NCI-H1436 treated with DMSO at 0.1 percent for 48 hours (cell line): Measurements from ENCODE around the gene PTPN5.
"Not testable (repeated sequence)": the region's sequence is repeated elsewhere in the genome, so short reads cannot be mapped to it uniquely, and the experiment has no call there.

Experiments
- DNase-seq: peaks from one replicate; lab custom pipeline; 2025; lab: John Stamatoyannopoulos, UW

The PTPN5 gene

DNA sequence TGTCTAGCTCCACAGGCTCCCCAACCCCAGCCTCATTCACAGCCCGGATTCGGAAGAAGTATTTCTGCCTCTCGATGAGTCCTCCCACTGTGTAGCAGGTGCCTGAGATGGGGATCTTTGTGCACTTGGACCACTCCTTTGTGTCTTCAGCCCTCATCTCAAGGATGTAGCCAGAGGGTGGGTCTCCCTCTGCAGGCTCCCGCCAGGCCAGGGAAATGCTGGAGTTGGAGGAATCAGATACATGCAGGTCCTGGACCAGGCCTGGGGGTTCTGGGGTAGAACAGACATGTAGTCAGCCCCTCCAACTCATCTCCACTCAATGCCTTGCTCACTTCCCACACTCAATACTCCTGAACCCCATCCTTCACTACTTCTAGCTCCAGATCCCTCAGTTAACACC is 82.2 kb downstream of the PTPN5 start:
- DNase-seq: no peak

DNA sequence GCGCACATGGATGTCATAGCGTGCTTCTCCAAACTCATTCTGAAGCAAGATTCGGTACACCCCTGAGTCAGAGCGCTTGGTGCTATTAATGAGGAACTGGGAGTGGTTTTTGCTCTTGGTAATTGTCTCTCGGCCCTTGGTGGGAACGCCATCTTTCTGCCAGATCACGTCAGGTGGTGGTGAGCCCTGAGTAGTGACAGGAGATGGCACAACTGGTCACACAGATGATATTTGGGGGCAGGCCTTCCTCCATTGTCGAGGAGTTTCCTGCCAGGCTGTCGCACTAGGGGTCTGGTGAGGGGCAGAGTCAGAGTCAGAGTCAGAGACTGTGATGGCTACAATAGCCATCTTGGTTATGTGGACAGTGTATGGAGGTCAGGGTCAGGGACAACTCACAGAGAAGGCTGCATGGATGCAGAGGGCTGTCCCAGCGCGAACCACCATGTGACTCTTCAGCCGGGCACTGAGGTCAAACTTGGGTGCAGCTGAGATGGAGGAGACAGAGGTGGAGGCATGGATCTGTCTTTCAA is 83.7 kb downstream of the PTPN5 start:
- no peak for DNase-seq

DNA sequence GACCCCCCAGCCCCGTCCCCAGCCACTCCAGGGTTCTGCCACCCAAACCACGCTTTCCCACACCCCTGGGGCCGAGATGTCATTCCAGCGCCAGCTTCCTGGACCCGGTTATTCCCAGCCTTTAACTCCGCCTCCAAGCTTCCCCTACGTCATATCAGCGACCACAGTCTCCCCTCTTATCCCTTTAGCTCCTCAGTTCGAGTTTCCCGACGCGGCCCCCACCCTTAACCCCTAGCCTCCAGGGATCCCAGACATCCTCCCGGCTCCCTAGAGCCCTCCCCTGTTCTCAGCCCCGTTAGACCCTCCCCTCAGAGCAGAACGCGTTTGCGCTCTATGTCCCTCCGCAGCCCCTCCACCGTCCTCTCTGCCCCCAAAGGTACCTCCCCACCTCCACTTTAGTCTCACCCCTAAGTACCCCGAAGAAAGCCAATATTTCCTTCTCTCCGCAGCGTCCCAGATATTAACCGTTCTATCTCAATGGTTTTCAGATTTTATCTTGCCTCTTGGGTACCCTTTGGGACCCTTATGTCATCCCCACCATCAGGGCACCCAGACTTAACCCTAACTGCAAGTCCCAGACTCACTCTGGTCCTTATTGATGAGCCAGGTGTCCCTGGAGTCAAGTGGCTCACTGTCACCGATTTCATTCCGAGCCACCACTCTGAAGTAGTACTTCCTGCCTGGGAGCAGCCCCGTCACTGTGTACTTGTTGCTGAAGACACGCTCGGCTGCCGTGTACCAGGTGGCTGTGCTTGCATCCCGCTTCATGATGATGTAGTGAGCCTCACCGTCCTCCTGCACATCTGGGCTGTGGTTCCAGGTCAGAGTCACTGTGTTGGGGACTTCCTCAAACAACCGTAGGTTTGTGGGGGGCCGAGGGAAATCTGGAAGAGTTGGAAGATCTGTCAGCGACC is 85.0 kb downstream of the PTPN5 start:
- DNase-seq: no peak

DNA sequence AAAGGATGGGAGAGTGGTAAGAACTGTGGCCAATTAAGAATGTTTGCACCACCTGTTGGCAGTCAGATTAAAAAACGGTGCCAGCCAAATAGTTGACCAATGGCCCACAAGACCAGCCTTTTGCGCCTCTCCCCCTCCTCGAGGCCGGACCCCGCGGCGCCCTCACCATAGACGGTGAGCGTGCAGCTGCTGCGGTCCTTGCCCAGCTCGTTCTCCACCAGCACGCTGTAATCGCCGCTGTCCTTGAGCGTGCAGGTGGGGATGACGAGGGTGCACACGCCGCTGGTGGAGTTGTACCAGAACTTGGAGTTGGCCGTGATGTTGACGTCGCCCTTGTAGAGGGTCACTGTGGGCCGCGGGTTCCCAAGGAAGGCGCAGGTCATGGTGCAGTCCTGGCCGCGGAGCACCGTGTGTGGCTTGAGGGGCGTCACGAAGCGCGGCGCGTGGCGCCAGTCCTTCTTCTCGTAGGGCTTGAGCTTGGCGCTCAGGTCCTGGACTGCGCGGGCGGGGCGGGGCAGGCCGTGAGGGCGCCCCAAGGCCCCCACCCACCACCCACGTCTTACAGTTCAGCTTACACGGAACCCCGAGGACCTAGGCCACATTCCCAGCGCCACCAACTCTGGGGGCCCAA is 85.8 kb downstream of the PTPN5 start:
- no peak for DNase-seq

DNA sequence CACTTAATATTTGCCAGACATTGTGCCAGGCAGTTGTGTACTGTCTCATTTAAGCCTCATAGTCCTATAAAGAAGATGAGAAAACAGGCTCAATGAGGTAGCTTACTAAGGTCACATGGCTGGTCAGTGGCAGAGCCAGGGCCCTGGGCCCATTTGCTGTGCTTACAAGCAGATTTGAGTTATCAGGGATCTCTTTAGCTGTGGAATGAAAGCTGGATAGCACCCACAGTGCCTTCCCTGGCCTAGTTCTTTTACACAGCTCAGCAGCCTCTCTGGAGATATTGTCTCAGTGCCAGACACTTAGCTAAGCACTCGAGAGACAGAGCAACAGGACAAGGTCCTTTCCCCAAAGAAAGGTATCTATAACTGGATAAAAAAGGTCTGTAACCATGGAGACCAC is 86.9 kb downstream of the PTPN5 start:
- DNase-seq: no peak

DNA sequence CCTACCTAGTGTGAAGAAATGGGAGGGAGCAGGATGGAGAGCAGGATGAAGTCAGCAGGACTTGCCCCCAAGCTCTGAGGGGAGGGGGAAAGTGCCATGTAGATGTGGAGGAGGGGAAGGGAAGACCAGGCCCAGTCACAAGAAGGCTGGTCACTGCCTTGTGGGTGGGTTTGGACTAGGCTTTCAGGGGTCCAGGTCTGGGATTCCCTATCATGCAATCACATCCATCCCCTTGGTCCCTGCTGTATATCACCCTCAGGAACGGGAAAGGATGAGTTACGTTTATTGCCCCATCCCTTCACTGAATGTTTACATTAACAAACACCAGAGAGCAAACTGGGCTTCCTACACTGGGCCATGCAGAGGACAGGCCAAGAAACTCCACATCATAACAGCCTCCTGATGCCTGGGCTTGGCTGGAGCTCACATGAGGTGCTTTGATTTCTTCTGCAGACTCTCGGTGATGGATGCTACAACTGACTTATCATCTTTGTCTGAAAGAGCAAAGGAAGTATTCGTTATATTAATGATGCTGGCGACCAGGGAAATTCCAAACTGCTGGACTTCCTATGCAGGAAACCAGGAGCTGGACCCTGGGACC is 87.5 kb downstream of the PTPN5 start:
- DNase-seq: no peak

DNA sequence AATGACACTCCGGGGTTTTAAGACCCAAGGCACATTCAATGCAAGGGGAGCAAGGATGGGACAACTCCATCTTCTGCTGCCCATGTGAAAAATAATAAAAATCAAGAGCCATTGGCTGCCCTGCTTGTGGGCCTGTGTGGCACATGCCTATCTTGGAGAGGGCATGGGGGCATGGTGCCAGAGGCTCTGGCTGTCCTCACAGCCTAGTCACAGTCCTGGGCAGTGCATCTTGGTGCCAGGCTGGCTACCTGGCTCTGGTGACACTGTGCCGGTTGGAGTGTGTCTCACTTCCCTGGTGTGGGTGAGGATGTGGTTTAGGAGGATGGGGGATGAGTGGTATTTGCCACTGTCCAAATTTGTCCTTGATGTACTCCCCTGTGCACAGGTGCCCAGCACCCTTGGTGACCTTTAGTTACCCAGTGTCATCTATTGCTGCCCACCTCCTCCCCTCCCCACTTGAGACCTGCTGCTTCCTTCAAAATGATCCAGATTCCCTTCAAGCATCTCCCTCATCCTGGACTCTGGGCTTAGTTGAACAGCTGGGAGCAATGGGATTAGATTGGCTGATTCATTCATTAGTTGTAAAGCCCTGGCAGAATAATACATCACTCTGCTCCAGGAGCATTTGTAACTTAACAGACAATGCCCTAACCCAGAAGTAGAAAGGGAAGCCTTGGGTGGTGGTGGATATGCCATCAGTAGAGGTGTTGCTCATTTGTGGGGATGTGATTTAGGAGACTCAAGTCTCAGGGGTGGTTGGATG is 88.4 kb downstream of the PTPN5 start:
- DNase-seq: no peak

DNA sequence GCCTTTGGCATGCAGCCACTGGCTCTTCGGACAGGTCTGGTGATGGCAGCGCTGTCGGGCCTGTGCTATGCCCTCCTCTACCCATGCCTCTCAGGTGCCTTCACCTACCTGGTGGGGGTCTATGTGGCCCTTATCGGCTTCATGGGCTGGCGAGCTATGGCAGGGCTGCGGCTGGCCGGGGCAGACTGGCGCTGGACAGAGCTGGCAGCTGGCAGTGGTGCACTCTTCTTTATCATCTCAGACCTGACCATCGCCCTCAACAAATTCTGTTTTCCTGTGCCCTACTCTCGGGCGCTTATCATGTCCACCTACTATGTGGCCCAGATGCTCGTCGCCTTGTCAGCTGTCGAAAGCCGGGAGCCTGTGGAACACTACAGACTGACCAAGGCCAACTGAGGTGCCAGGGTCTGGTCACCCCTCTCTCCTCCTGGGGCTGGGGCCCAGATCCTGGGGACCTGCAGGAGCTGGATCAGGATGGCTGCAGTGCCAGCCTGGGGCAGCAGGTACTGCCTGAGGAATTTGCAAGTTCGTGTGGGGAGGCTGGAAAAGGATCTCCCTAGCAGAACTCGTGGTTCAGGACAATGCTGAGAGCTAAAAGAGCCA is 89.9 kb downstream of the PTPN5 start:
- DNase-seq: no peak

DNA sequence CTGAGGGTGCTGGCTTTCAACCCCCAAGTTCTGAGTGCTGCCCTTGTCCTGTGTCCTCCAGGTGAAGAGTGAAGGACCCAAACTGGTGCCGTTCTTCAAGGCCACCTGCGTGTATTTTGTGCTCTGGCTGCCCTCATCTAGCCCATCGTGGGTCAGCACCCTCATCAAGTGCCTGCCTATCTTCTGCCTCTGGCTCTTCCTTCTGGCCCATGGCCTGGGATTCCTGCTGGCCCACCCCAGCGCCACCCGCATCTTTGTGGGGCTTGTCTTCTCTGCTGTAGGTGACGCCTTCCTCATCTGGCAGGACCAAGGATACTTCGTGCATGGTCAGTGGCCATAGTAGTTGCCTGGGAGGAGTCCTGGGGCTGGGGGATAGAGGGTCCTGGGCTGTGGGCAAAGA is 90.7 kb downstream of the PTPN5 start:
- no peak for DNase-seq

DNA sequence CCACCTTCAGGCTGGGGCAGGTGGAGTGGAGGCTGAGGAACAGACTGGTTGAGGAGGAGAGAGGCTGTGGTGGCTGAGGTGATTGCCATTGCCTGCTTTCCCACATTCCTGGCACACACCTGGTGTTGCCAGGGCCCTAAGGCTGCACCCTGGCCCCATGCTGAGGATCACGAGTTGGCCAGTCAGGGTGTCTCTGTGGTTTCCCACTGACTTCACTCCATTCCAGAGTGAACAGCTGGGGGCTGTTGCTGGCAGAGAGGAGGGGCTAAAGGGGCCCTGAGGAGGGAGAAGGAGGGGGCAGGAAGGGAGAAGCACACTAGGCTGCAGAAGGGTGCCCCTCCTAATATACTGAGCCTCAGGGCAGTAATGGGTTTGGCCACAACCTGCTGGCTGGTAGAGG is 91.2 kb downstream of the PTPN5 start:
- DNase-seq: no peak

DNA sequence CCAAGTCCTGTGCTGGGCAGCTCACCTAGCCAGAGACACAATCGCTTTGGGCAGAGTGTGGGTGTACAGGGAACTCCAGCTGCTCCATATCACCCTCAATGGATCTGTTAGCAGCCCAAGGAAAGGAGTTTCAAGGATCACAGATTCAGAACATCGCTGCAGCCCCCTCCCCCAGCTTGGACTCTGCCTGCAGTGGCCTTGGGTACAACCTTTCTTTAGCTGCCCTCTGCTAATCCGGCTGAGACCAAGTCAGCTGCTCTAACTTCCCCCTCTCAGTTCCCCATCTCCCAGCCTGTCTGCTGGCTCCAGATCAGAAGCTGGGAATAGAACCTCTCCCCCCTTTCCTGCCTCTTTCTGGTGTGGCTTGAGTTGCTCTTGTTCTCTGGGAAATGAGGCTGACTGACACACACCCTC is 91.7 kb downstream of the PTPN5 start:
- no peak for DNase-seq

DNA sequence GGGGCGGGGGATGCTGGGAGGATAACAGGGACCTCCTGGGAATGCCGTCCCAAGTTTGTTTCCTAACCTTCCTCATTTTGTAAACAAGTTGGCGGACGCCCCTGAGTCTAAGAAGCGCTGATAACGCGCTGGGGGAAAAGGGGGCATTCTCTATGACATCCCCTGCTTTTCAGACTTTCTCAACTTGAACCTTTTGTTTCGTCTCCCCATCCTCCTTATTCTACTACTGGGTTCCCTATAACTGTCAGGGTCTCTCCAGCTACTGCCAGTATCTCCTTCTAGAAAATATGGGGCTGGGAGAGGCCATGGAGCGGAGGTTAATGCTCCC is 92.4 kb downstream of the PTPN5 start:
- DNase-seq: no peak

DNA sequence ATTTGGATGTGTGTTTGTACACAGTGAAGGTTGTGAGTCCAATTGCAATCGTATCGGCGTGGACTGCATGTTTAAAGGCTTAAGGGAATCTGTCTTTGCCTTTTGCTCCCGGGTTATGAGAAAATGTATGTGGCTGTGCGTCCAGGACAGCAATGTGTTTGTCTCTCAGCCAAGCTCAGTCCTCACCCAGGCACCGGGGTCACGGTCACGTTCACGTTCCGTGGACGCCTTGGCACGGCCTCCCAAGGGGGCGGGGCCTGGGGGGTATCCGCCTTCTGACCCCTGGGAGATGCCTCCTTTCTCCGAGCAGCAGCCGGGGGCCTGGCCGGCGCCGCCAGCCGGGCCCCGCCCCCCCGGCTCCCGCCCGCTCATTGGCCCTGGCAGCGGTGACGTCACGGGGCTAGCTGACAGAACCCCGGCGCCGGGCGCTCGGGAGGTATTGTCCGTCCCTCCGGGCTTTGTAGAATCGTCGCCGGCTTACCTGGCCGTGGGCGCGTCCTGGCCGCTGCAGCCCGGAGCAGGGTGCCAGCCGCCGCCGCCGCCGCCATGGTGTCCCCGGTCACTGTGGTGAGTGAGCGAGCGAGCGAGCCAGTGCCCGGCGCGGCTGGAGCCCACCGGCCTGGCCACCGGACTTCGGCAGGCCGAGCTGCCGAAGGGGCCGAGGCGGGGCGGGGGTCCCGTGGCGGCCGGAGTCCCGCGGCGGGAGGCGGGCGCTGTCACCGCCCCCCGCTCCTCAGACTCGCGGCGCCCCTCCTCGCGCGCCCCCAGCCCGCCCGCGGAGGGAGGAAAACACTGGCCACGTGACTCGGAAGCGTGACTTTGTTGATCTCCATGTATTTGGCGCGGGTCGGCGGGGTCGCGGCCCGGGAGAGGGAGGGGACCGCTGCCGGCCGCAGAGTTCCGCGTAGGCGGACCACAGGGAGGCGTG is 93.0 kb downstream of the PTPN5 start, which contains the start of gene TMEM86A:
TSS of gene TMEM86A (plus strand) at position 439 of the 928 bp plus-strand sequence. CDS start at position 547, 108 bp downstream.
- DNase-seq: no peak

DNA sequence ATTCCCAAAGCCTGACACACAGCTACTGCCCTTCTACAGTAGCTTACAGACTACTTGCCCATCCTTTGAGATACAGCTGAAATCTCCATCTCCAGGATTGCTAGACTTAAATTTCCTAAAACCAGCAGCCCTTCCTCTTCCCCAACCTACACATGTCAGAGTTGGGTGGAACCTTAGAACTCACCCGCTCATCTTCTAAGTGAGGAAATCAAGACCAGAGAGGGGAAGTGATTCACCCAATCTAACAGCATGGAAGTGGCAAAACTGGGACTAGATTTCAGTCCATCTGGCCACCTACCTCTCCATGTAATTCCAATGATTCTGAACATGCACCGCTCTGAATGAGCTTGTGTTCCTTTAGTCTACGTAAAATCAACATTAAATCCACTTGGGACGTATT is 94.0 kb downstream of the PTPN5 start:
- no peak for DNase-seq

DNA sequence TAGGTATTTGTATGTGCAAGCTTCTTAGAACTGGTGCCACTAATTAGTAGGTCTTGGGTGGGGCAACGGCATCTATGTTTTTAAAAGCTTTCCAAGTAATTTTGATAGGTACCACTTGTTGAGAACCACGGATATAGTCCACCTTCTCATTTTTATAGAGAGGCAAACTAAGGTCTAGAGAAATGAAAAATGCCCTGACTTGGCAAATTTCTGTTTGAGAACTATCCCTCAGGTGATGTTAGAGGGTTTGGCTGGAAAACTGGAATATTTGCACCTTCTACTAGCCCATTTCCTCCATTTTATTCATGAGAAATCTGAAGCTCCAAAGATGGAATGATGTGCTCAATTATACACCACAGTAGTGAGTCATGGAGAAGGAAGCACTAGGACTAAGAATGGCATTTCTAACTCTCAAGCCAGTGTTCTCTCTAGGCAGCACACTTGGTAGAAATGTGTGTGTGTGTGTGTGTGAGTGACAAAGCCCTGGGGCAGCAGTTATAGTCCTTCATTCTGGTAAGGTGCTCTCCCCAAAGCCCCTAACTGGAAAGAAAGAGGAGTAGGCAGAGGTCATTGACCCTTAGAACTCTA is 94.9 kb downstream of the PTPN5 start:
- no peak for DNase-seq

DNA sequence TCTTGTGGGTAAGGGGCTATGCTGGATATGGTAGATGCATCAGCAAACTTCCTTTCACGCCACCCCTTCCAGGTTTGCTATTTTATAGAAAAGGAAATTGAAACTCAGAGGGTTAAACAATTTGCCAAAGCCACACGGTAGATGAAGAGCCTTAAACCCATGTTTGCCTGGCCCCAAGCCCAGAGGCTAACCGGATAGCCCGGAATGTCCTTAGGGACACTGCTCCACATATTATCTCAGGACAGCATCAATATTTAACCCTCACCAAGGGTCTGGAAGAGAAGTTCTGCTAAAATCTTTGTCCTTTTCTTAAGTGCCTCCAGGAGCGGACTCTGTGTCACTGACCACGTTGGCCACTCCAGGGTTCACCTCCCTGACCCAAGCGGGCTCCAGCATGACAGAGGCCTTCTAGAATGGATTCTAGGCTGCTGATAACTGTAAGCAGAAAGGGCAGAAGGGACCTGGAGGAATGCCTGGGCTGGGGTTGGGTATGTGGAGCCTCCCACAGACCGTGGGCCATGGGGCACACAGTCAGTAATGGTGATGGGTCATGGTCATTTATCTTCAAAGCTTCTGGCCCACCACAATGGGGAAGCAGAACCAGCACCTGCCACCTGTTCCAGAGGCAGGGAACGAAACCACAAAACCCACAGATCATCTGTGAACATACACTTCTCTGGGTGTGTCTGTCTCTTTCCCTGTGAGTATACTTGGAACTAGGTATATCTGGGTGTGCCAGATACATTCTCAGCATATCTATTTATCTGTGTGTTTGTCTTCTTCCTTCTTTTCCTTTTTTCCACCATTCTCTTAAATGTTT is 98.4 kb downstream of the PTPN5 start:
- no peak for DNase-seq

DNA sequence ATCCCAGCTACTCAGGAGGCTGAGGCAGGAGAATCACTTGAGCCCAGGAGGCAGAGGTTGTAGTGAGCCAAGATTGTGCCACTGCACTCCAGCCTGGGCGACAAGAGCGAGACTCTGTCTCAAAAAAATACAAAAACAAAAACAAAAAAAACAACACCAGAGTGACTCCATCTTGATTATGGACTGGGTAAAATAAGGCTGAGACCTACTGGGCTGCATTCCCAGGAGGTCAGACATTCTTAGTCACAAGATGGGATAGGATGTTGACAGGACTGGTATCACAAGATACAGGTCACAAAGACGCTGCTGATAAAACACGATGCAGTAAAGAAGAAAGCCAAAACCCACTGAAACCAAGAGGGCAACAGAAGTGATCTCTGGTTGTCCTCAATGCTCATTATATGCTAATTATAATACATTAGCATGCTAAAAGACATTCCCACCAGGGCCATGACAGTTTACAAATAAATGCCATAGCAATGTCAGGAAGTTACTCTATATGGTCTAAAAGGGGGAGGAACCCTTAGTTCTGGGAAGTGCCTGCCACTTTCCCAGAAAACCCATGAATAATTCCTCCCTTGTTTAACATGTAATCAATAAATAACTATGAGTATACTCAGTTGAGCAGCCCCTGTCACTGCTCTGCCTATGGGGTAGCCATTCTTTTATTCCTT is 100.0 kb downstream of the PTPN5 start:
- not testable (repeated sequence) for DNase-seq

DNA sequence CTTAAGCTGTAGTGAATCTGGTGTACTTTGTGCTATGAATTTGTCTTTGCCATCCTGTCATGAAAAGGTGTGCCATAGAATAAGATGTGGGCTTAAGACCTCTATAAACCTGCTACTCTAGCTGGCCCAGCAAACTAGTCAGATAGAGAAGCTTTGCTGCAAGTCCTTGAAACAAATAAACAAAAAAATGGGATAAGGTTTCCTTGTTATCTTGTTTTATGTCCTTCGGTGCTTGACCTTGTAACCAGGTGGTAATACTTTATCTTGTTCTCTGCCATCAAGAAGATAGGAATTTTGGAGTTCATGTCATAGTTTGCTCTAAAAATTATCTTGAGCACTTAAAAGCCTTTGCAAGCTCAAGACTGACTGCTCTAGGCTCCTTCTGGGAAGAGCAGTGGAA is 107.3 kb downstream of the PTPN5 start:
- DNase-seq: no peak

DNA sequence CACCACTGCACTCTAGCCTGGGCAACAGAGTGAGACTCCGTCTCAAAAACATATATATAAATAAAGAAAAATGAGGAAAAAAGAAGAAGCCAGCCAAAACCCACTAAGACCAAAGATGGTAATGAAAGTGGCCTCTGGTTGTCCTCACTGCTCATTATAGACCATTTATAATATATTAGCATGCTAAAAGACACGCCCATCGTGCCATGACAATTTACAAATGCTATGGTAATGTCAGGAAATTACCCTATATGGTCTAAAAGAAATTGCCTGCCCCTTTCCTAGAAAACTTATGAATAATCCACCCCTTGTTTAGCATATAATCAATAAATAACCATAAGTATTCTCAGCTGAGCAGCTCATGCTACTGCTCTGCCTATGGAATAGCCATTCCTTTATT is 109.1 kb downstream of the PTPN5 start:
- DNase-seq: no peak
